ENCODE data around the gene TMTC2. TPM values are rescaled to one million over a fixed set of nuclear protein-coding genes. Genes with fewer than 3 reads are reported as not detected.

TMTC2 gene
- total and polyA plus RNA-seq, 10 of the 15 experiments (the other 5 are each of a cell fraction or from before 2014, with no cell fraction given): 0.14 to 9.7 (median 1.2) TPM

DNA sequence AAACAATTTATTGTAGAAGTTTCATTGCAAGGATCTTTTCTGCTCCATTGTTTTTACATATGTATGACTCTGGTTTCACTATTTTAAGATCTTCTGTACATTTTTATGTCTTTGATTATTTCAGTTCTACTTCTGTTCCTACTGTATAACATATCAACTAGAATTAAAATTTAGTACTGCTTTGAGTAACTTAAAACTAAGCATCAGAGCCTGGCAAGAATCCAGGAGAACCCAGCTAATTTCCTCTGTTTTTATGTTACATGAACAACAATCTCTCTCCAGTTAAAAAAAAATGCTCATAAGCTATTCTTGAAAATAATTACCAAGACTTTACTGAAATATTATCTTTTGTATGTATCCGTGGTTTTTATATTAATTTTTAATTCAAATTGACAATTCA is 370.7 kb downstream of the TMTC2 start:
- no TSS peak for BruUV-seq (replicated peaks)
- H3K4me1 ChIP-seq (ENCODE audit: control insufficient read depth, insufficient read depth, low read length): no peaks in the 10 kb centered on the region
- no peak overlapping the region for H3K27ac ChIP-seq (ENCODE audit: control insufficient read depth, insufficient read depth)
- no peaks in the 10 kb centered on the region for H3K9me3 ChIP-seq (replicated peaks; ENCODE audit: control insufficient read depth, insufficient read depth, low read length)
- H3K27me3 ChIP-seq (replicated peaks in 1 of 2; ENCODE audit: control insufficient read depth in 2 of 2, insufficient read depth in 2 of 2, low read length in 1 of 2): no peaks in the 10 kb centered on the region
- H3K36me3 ChIP-seq (ENCODE audit: control insufficient read depth in 2 of 2, insufficient read depth in 2 of 2, low read length in 1 of 2): no peaks in the 10 kb centered on the region
- CTCF ChIA-PET: no interaction called here
- ATAC-seq (no peak), FAIRE-seq (no peak), DNase-seq (ENCODE audit: low read depth, low spot score) (no peak)
- H2AFZ ChIP-seq (ENCODE audit: control insufficient read depth, low read depth, low read length): no peak overlapping the region
- no peaks in the 10 kb centered on the region for H4K20me1 ChIP-seq (ENCODE audit: control insufficient read depth, insufficient read depth)
- no peak for TF ChIP-seq EZH2 (IDR thresholded peaks at IDR 0.05; ENCODE audit: borderline replicate concordance, control insufficient read depth, low read depth, low read length)
- TF ChIP-seq SREBF2 (IDR thresholded peaks at IDR 0.05; ENCODE audit: low read length): no peak
- TF ChIP-seq IKZF2 (IDR thresholded peaks at IDR 0.05): no peak
- TF ChIP-seq ATF7 (IDR thresholded peaks at IDR 0.05; ENCODE audit: low read depth): no peak
- TF ChIP-seq, protein P1, sequence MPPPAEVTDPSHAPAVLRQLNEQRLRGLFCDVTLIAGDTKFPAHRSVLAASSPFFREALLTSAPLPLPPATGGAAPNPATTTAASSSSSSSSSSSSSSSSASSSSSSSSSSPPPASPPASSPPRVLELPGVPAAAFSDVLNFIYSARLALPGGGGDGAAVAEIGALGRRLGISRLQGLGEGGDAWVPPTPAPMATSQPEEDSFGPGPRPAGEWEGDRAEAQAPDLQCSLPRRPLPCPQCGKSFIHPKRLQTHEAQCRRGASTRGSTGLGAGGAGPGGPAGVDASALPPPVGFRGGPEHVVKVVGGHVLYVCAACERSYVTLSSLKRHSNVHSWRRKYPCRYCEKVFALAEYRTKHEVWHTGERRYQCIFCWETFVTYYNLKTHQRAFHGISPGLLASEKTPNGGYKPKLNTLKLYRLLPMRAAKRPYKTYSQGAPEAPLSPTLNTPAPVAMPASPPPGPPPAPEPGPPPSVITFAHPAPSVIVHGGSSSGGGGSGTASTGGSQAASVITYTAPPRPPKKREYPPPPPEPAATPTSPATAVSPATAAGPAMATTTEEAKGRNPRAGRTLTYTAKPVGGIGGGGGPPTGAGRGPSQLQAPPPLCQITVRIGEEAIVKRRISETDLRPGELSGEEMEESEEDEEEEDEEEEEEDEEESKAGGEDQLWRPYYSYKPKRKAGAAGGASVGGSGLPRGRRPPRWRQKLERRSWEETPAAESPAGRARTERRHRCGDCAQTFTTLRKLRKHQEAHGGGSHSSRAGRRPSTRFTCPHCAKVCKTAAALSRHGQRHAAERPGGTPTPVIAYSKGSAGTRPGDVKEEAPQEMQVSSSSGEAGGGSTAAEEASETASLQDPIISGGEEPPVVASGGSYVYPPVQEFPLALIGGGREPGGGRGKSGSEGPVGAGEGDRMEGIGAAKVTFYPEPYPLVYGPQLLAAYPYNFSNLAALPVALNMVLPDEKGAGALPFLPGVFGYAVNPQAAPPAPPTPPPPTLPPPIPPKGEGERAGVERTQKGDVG (CRISPR knock-in tag; IDR thresholded peaks at IDR 0.05): no peak
- TF ChIP-seq TCF3 (IDR thresholded peaks at IDR 0.05; ENCODE audit: borderline replicate concordance, insufficient read depth, low read depth, low read length): no peak
- TF ChIP-seq, protein P2, sequence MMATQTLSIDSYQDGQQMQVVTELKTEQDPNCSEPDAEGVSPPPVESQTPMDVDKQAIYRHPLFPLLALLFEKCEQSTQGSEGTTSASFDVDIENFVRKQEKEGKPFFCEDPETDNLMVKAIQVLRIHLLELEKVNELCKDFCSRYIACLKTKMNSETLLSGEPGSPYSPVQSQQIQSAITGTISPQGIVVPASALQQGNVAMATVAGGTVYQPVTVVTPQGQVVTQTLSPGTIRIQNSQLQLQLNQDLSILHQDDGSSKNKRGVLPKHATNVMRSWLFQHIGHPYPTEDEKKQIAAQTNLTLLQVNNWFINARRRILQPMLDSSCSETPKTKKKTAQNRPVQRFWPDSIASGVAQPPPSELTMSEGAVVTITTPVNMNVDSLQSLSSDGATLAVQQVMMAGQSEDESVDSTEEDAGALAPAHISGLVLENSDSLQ (IDR thresholded peaks at IDR 0.05): no peak
- no peak for TF ChIP-seq FOXK2 (IDR thresholded peaks at IDR 0.05)
- TF ChIP-seq MEF2B (IDR thresholded peaks at IDR 0.05; ENCODE audit: partially characterized antibody, poor library complexity, severe bottlenecking): no peak
- no peak for TF ChIP-seq TCF7 (IDR thresholded peaks at IDR 0.05; ENCODE audit: borderline replicate concordance)
- TF ChIP-seq POU2F2 (IDR thresholded peaks at IDR 0.05; ENCODE audit: borderline replicate concordance, low read depth, low read length): no peak
- TF ChIP-seq NFIC (IDR thresholded peaks at IDR 0.05; ENCODE audit: low read depth, low read length): no peak
- TF ChIP-seq PAX5 (IDR thresholded peaks at IDR 0.05; ENCODE audit: borderline replicate concordance, low read depth, low read length): no peak
- no peak for TF ChIP-seq CHD4 (IDR thresholded peaks at IDR 0.05)
- TF ChIP-seq, protein P3, sequence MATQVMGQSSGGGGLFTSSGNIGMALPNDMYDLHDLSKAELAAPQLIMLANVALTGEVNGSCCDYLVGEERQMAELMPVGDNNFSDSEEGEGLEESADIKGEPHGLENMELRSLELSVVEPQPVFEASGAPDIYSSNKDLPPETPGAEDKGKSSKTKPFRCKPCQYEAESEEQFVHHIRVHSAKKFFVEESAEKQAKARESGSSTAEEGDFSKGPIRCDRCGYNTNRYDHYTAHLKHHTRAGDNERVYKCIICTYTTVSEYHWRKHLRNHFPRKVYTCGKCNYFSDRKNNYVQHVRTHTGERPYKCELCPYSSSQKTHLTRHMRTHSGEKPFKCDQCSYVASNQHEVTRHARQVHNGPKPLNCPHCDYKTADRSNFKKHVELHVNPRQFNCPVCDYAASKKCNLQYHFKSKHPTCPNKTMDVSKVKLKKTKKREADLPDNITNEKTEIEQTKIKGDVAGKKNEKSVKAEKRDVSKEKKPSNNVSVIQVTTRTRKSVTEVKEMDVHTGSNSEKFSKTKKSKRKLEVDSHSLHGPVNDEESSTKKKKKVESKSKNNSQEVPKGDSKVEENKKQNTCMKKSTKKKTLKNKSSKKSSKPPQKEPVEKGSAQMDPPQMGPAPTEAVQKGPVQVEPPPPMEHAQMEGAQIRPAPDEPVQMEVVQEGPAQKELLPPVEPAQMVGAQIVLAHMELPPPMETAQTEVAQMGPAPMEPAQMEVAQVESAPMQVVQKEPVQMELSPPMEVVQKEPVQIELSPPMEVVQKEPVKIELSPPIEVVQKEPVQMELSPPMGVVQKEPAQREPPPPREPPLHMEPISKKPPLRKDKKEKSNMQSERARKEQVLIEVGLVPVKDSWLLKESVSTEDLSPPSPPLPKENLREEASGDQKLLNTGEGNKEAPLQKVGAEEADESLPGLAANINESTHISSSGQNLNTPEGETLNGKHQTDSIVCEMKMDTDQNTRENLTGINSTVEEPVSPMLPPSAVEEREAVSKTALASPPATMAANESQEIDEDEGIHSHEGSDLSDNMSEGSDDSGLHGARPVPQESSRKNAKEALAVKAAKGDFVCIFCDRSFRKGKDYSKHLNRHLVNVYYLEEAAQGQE (IDR thresholded peaks at IDR 0.05; ENCODE audit: low read depth, low read length): no peak
- TF ChIP-seq RAD21 (IDR thresholded peaks at IDR 0.05; ENCODE audit: insufficient read depth, low read depth, low read length): no peak
- no peak for TF ChIP-seq EED (IDR thresholded peaks at IDR 0.05; ENCODE audit: low read depth)
- TF ChIP-seq SIN3A (IDR thresholded peaks at IDR 0.05; ENCODE audit: low read depth, low read length): no peak
- RAD21 ChIA-PET (ENCODE audit: unreplicated experiment): no interaction called here
- POLR2A ChIA-PET: no interaction called here
- H3K79me2 ChIP-seq (ENCODE audit: control insufficient read depth, insufficient read depth, low read length): no peaks in the 10 kb centered on the region
- no peak overlapping the region for H3K4me2 ChIP-seq (ENCODE audit: control insufficient read depth, insufficient read depth)
- H3K4me3 ChIP-seq: no peak overlapping the region
- intact Hi-C loops (cut with micrococcal nuclease; ENCODE audit: unreplicated experiment): no loop called here
- H3K9ac ChIP-seq (ENCODE audit: control insufficient read depth, insufficient read depth, low read length): no peak overlapping the region
- 42% methylated on average over 1 of the region's 1 CpG for WGBS (ENCODE audit: insufficient coverage, insufficient replicate concordance, low lambda C conversion rate, missing lambda C conversion rate)
- in situ Hi-C loops (cut with MboI): no loop called here
- SMC1A ChIA-PET (ENCODE audit: uncharacterized antibody, unreplicated experiment): interaction anchor here (1.0 to 1.2 kb wide), 2 partner anchors 10 to 38 kb away, joined by 3 read pairs; no protein-coding TSS in a partner anchor

Measured in GM12878 (cell line).